A549 (cell line): ENCODE measurements around the gene PDE3A. TPM values are rescaled to one million over a fixed set of nuclear protein-coding genes. Genes with fewer than 3 reads are reported as not detected.

ENCODE experiments used
- ATAC-seq, 2 experiments: fragments of 200-7000 bp in 1 of 2; fragments of >200 bp in 1 of 2; cut with Nextera tagmentation in 1 of 2; cut with Tn5 transposase in 1 of 2; 3 replicates each; pipeline versions ENCODE4 v1.8.0 to v1.9.1; 2018 to 2020; ENCODE audit warnings: mild to moderate bottlenecking in 1 of 2, moderate library complexity in 1 of 2
- CTCF ChIA-PET: fragments of 300-600 bp; sonication (Branson Sonifier 250); formaldehyde crosslinking; extraction: SDS; loops from one replicate; lab custom pipeline; 2021; ENCODE audit warnings: antibody characterized with exemption, inconsistent platforms; lab: Yijun Ruan, JAX
- POLR2A ChIA-PET: fragments of 350-600 bp; formaldehyde crosslinking; extraction: SDS; loops from one replicate; lab custom pipeline; 2021; ENCODE audit warnings: antibody characterized with exemption, inconsistent platforms; lab: Yijun Ruan, JAX
- DNase-seq, 2 experiments: peaks; one replicate each; pipeline versions ENCODE4 v3.0.0 to v3.0.0-alpha.2; 2011 to 2016; ENCODE audit warnings: low read depth in 1 of 2, low spot score in 1 of 2
- FAIRE-seq: peaks from 2 replicates; lab custom pipeline; 2011; peaks lifted over from hg19 to GRCh38; lab: Jason Lieb, UNC
- H3K27ac ChIP-seq, 2 experiments: fragments of >200 bp; sonication (Bioruptor Twin); formaldehyde crosslinking; 3 replicates each; pipeline ENCODE4 v1.5.1; 2016 to 2017
- H3K4me1 ChIP-seq: fragments of >200 bp; sonication (Bioruptor Twin); formaldehyde crosslinking; 3 replicates; pipeline ENCODE4 v1.6.1; 2016
- H3K4me2 ChIP-seq: fragments of >200 bp; sonication (Bioruptor Twin); formaldehyde crosslinking; 3 replicates; pipeline ENCODE4 v1.6.1; 2016
- H3K4me3 ChIP-seq: fragments of >200 bp; sonication (Bioruptor Twin); formaldehyde crosslinking; 3 replicates; pipeline ENCODE4 v1.5.1; 2016
- H3K9me3 ChIP-seq: fragments of >200 bp; sonication (Bioruptor Twin); formaldehyde crosslinking; 3 replicates; pipeline ENCODE4 v1.6.1; 2016
- ATOH8 ChIP-seq: fragments of 250-450 bp; sonication (Bioruptor Pico); IDR thresholded peaks from 2 replicates; pipeline ENCODE4 v1.5.0; 2020; ENCODE audit warnings: low read depth, mild to moderate bottlenecking, moderate library complexity
- BHLHE40 ChIP-seq: IDR thresholded peaks from 2 replicates; pipeline ENCODE4 v1.6.1; 2012; ENCODE audit warnings: low read depth, low read length, inconsistent platforms
- CBX2 ChIP-seq: fragments of 200-600 bp; sonication (generic); IDR thresholded peaks from 2 replicates; pipeline ENCODE4 v1.6.1; 2016; ENCODE audit warnings: low read depth, mild to moderate bottlenecking, borderline replicate concordance
- CBX8 ChIP-seq: fragments of 200-600 bp; sonication (generic); IDR thresholded peaks from 2 replicates; pipeline ENCODE4 v1.6.1; 2016
- CEBPB ChIP-seq, 2 experiments: fragments of >200 bp in 1 of 2; sonication (Bioruptor Twin) in 1 of 2; formaldehyde crosslinking in 1 of 2; IDR thresholded peaks; 2 replicates each; pipeline ENCODE4 v1.6.1; 2012 to 2016
- EHF ChIP-seq: fragments of 250-450 bp; sonication (Bioruptor Pico); IDR thresholded peaks from 2 replicates; pipeline ENCODE4 v1.5.0; 2020; ENCODE audit warnings: mild to moderate bottlenecking
- ESRRA ChIP-seq: fragments of 150-350 bp; IDR thresholded peaks from 2 replicates; pipeline ENCODE4 v1.6.1; 2014; ENCODE audit warnings: mild to moderate bottlenecking, low read length, borderline replicate concordance
- FOSL2 ChIP-seq, 2 experiments: fragments of 450-650 bp in 1 of 2; fragments of >200 bp in 1 of 2; sonication (Bioruptor Twin) in 1 of 2; formaldehyde crosslinking; IDR thresholded peaks; 2 replicates each; pipeline versions ENCODE4 v1.5.0 to v1.6.1; 2016 to 2020; ENCODE audit warnings: mild to moderate bottlenecking in 1 of 2, moderate library complexity in 1 of 2
- GATA3 ChIP-seq: IDR thresholded peaks from 2 replicates; pipeline ENCODE4 v1.6.1; 2012; ENCODE audit warnings: borderline replicate concordance
- HES2 ChIP-seq: fragments of >200 bp; sonication (Bioruptor Twin); formaldehyde crosslinking; IDR thresholded peaks from 2 replicates; pipeline ENCODE4 v1.6.1; 2016
- HMGXB4 ChIP-seq: fragments of 250-450 bp; sonication (Bioruptor Pico); IDR thresholded peaks from 2 replicates; pipeline ENCODE4 v1.5.0; 2021; ENCODE audit warnings: mild to moderate bottlenecking, moderate library complexity, borderline replicate concordance
- JUN ChIP-seq, 2 experiments: fragments of >200 bp; sonication (Bioruptor Twin); formaldehyde crosslinking; IDR thresholded peaks; 2 replicates in 1 of 2; 3 replicates in 1 of 2; pipeline ENCODE4 v1.6.1; 2016 to 2017
- JUNB ChIP-seq: fragments of >200 bp; sonication (Bioruptor Twin); formaldehyde crosslinking; IDR thresholded peaks from 2 replicates; pipeline ENCODE4 v1.6.1; 2016
- KDM1A ChIP-seq: fragments of 200-600 bp; sonication (generic); IDR thresholded peaks from 2 replicates; pipeline ENCODE4 v1.6.1; 2016; ENCODE audit warnings: low read depth, mild to moderate bottlenecking
- MAFK ChIP-seq: fragments of 450-650 bp; IDR thresholded peaks from 2 replicates; pipeline ENCODE4 v1.6.1; 2014; ENCODE audit not compliant: partially characterized antibody
- MAX ChIP-seq: IDR thresholded peaks from 2 replicates; pipeline ENCODE4 v1.6.1; 2012
- NFE2L2 ChIP-seq: fragments of 150-350 bp; conservative IDR thresholded peaks from 2 replicates; pipeline ENCODE4 v1.6.1; 2014; ENCODE audit warnings: low read length
- NPAS2 ChIP-seq: fragments of 250-450 bp; sonication (Bioruptor Pico); IDR thresholded peaks from 2 replicates; pipeline ENCODE4 v1.8.0; 2022; ENCODE audit warnings: mild to moderate bottlenecking, moderate library complexity, borderline replicate concordance
- PHF8 ChIP-seq: fragments of 200-600 bp; sonication (generic); IDR thresholded peaks from 2 replicates; pipeline ENCODE4 v1.6.1; 2016; ENCODE audit warnings: low read depth, mild to moderate bottlenecking, antibody characterized with exemption, moderate library complexity, borderline replicate concordance
- RCOR1 ChIP-seq: fragments of 150-350 bp; IDR thresholded peaks from 2 replicates; pipeline ENCODE4 v1.6.1; 2014; ENCODE audit warnings: antibody characterized with exemption, low read length, low read depth
- SMC3 ChIP-seq: fragments of >200 bp; sonication (Bioruptor Twin); formaldehyde crosslinking; IDR thresholded peaks from 3 replicates; pipeline ENCODE4 v1.6.1; 2018; ENCODE audit warnings: inconsistent platforms
- USF2 ChIP-seq: fragments of 450-650 bp; IDR thresholded peaks from 2 replicates; pipeline ENCODE4 v1.6.1; 2014; ENCODE audit warnings: antibody characterized with exemption
- ZFP36 ChIP-seq: fragments of 450-650 bp; IDR thresholded peaks from 2 replicates; pipeline ENCODE4 v1.6.1; 2014; ENCODE audit warnings: borderline replicate concordance; ENCODE audit not compliant: partially characterized antibody
- polyA plus RNA-seq, 4 experiments: library from polyadenylated mRNA; depleted of rRNA in 3 of 4; stranded (reverse); fragments of >200 nt; fragmentation: RNase III in 1 of 4; extraction: RNeasy Plus Mini Kit Qiagen cat#74134 plus additional on column Dnase treatment in 1 of 4; gene quantifications; 2 replicates in 3 of 4; 3 replicates in 1 of 4; pipeline ENCODE4 v1.2.3, GENCODE V29; 2011 to 2017

PDE3A gene
- polyA plus RNA-seq, 2 of the 4 experiments (the other 2 are of a cell fraction): 7.6 to 12.7 TPM

GRCh38 chr12:20489645-20490044 is 121.3 kb downstream of the PDE3A start (continued):
- TF ChIP-seq BHLHE40: no peak
- TF ChIP-seq ESRRA: no peak
- TF ChIP-seq SMC3: peak; percentile 26; the same call in 1 of the 3 replicates
- TF ChIP-seq NPAS2 (CRISPR knock-in tag): no peak
- TF ChIP-seq JUNB: peak; percentile 53
- no peak for TF ChIP-seq ZFP36
- peak in 1 of 2 experiments; percentile 62; a peak in 1 of 4 replicates for TF ChIP-seq CEBPB (IDR thresholded peaks at IDR 0.05)
- no peak for TF ChIP-seq USF2
- TF ChIP-seq FOSL2 (IDR thresholded peaks at IDR 0.05): no peak
- peak; percentile 25; the same call in 1 of the 2 replicates for TF ChIP-seq FOSL2 (CRISPR knock-in tag; IDR thresholded peaks at IDR 0.05)
- TF ChIP-seq CBX2: no peak
- no peak for TF ChIP-seq ATOH8
- TF ChIP-seq NFE2L2: no peak
- no peak for TF ChIP-seq CBX8
- TF ChIP-seq GATA3: peak; percentile 92
- peak; percentile 71 to 74 for TF ChIP-seq JUN (IDR thresholded peaks at IDR 0.05)
- TF ChIP-seq HES2: no peak

GRCh38 chr12:20490213-20490612 is 121.9 kb downstream of the PDE3A start:
- Histone ChIP-seq H3K27ac (peak overlapping the region; percentile 80 to 90), H3K4me2 (peak overlapping the region; percentile 50), H3K4me1 (peaks cover 88% of the 10 kb centered on the region), H3K9me3 (peaks cover 4% of the 10 kb centered on the region; the same call in 1 of the 3 replicates), H3K4me3 (no peak overlapping the region)
- TF ChIP-seq CEBPB (IDR thresholded peaks at IDR 0.05): peak; percentile 35 to 70; a peak in 2 of 4 replicates
- no peak for TF ChIP-seq EHF (CRISPR knock-in tag)
- TF ChIP-seq PHF8: no peak
- TF ChIP-seq USF2: no peak
- no peak for TF ChIP-seq MAX
- no peak for TF ChIP-seq MAFK
- TF ChIP-seq JUNB: no peak
- TF ChIP-seq KDM1A: no peak
- no peak for TF ChIP-seq FOSL2 (IDR thresholded peaks at IDR 0.05)
- peak; percentile 41; the same call in 1 of the 2 replicates for TF ChIP-seq FOSL2 (CRISPR knock-in tag; IDR thresholded peaks at IDR 0.05)
- no peak for TF ChIP-seq CBX8
- no peak for TF ChIP-seq RCOR1
- no peak for TF ChIP-seq HMGXB4 (CRISPR knock-in tag)
- ChIA-PET CTCF (interaction anchor here (0.9 kb wide), 1 partner anchor 10 kb away, joined by 3 read pairs; no protein-coding TSS in a partner anchor), POLR2A (no interaction called here)
- peak in 1 of 2 experiments; percentile 53 for DNase-seq
- no peak for FAIRE-seq
- ATAC-seq: peak in 1 of 2 experiments; percentile 5; a peak in 3 of 6 replicates
